Breast epithelium (tissue), 3 donors: ENCODE results near the gene SFXN5.

Source experiments
- POLR2A ChIP-seq: fragments of 450-650 bp; IDR thresholded peaks from one replicate; pipeline ENCODE4 v1.6.1; 2016; ENCODE audit warnings: antibody characterized with exemption, mild to moderate bottlenecking, moderate library complexity
- POLR2AphosphoS5 ChIP-seq, 3 donors: sonication (generic); formaldehyde crosslinking; IDR thresholded peaks; one replicate each; pipeline ENCODE4 v1.6.1; 2017; ENCODE audit warnings: antibody characterized with exemption in 3 of 3
- TF ChIP-seq, protein P1 (sequence below), 3 donors: fragments of 450-650 bp; IDR thresholded peaks; one replicate each; pipeline ENCODE4 v1.5.1; 2016 to 2017; ENCODE audit warnings: antibody characterized with exemption in 3 of 3, mild to moderate bottlenecking in 3 of 3, moderate library complexity in 3 of 3

DNA sequence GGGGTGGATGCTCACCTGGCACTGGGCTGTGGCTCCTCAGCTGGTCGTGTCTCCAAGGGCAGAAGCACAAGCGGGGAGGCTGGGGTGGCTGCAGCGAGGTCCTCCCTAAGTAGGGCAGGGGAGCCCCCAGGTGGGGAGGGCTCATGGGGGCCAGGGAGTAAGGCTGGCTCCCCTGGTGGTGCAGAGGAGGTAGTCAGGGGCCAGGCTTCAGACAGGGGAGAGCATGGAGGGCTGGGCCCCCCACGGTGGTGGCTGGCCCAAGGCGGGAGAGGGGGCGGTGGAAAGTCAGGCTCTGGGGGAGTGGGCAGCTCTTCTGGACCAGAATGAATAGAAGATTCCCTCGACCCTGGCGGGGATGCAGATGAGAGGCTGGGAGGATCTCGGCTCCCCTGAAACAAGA, 8.1 kb upstream of the SFXN5 start:
- TF ChIP-seq POLR2AphosphoS5 (IDR thresholded peaks at IDR 0.05) = no peak
- TF ChIP-seq POLR2A = no peak
- TF ChIP-seq, protein P1, sequence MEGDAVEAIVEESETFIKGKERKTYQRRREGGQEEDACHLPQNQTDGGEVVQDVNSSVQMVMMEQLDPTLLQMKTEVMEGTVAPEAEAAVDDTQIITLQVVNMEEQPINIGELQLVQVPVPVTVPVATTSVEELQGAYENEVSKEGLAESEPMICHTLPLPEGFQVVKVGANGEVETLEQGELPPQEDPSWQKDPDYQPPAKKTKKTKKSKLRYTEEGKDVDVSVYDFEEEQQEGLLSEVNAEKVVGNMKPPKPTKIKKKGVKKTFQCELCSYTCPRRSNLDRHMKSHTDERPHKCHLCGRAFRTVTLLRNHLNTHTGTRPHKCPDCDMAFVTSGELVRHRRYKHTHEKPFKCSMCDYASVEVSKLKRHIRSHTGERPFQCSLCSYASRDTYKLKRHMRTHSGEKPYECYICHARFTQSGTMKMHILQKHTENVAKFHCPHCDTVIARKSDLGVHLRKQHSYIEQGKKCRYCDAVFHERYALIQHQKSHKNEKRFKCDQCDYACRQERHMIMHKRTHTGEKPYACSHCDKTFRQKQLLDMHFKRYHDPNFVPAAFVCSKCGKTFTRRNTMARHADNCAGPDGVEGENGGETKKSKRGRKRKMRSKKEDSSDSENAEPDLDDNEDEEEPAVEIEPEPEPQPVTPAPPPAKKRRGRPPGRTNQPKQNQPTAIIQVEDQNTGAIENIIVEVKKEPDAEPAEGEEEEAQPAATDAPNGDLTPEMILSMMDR (IDR thresholded peaks at IDR 0.05) = no peak
